Parathyroid adenoma (tissue), 2 donors: ENCODE results near the gene CNTN1.

Source experiments
- H2AFZ ChIP-seq: fragments of 300-600 bp; sonication (generic); one replicate; pipeline ENCODE4 v1.7.0; 2017; ENCODE audit warnings: antibody characterized with exemption, mild to moderate bottlenecking
- H3K27ac ChIP-seq: fragments of 300-600 bp; sonication (generic); one replicate; pipeline ENCODE4 v1.7.0; 2017
- H3K27me3 ChIP-seq: fragments of 300-600 bp; sonication (generic); one replicate; pipeline ENCODE4 v1.7.0; 2017; ENCODE audit warnings: low read length; ENCODE audit not compliant: control insufficient read depth, insufficient read depth
- H3K36me3 ChIP-seq: fragments of 300-600 bp; sonication (generic); one replicate; pipeline ENCODE4 v1.7.0; 2017; ENCODE audit warnings: low read length; ENCODE audit not compliant: control insufficient read depth, insufficient read depth
- H3K4me1 ChIP-seq: fragments of 300-600 bp; sonication (generic); one replicate; pipeline ENCODE4 v1.7.0; 2017; ENCODE audit warnings: control low read depth
- H3K4me2 ChIP-seq: fragments of 300-600 bp; sonication (generic); one replicate; pipeline ENCODE4 v1.7.0; 2017; ENCODE audit warnings: low read length
- H3K4me3 ChIP-seq: fragments of 300-600 bp; sonication (generic); one replicate; pipeline ENCODE4 v1.7.0; 2017; ENCODE audit warnings: low read depth, low read length
- H3K79me2 ChIP-seq: fragments of 300-600 bp; sonication (generic); one replicate; pipeline ENCODE4 v1.7.0; 2017; ENCODE audit warnings: control low read depth
- H3K9ac ChIP-seq: fragments of 300-600 bp; sonication (generic); one replicate; pipeline ENCODE4 v1.7.0; 2017; ENCODE audit warnings: mild to moderate bottlenecking
- H3K9me3 ChIP-seq: fragments of 300-600 bp; sonication (generic); one replicate; pipeline ENCODE4 v1.7.0; 2017; ENCODE audit warnings: low read length; ENCODE audit not compliant: control insufficient read depth
- CTCF ChIP-seq: fragments of 300-600 bp; sonication (generic); IDR thresholded peaks from one replicate; pipeline ENCODE4 v1.7.0; 2017; ENCODE audit warnings: antibody characterized with exemption, mild to moderate bottlenecking
- donor health status: primary hyperparathyroidism.

The CNTN1 gene

DNA sequence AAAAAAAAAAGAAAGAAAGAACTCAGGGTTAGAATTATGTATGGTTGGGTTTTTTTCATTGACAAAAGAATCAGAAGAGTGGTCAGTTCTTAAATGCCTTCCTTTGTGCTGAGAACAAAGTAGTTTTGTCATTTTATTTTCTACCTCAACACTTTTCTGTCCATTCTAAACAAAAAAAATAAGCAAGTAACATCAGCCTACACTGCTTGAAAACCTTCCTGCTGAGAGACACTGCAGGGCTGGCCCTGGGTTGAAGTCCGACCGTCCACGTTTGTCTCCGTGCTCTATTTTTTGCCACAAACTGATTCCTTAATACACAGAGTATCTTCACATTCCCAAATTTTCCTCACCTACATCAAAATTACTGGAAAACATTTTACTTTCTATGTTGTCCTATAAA is 284.3 kb downstream of the CNTN1 start:
- H2AFZ ChIP-seq: no peak overlapping the region
- no peak overlapping the region for H3K27ac ChIP-seq
- TF ChIP-seq CTCF: no peak
- H3K4me3 ChIP-seq: no peak overlapping the region
- H3K27me3 ChIP-seq: no peaks in the 10 kb centered on the region
- no peaks in the 10 kb centered on the region for H3K36me3 ChIP-seq
- H3K9ac ChIP-seq: no peak overlapping the region
- H3K4me1 ChIP-seq: no peaks in the 10 kb centered on the region
- H3K4me2 ChIP-seq: no peak overlapping the region
- no peaks in the 10 kb centered on the region for H3K79me2 ChIP-seq
- H3K9me3 ChIP-seq: no peaks in the 10 kb centered on the region

GRCh38 chr12:40980427-40980961 is 288.3 kb downstream of the CNTN1 start:
- H3K4me2 ChIP-seq: no peak overlapping the region
- no peaks in the 10 kb centered on the region for H3K9me3 ChIP-seq

GRCh38 chr12:40986001-40986400 is 293.8 kb downstream of the CNTN1 start:
- H3K36me3 ChIP-seq: no peaks in the 10 kb centered on the region
- H3K4me2 ChIP-seq: no peak overlapping the region
- no peaks in the 10 kb centered on the region for H3K9me3 ChIP-seq
- no peak overlapping the region for H2AFZ ChIP-seq
- H3K4me3 ChIP-seq: no peak overlapping the region
- H3K79me2 ChIP-seq: no peaks in the 10 kb centered on the region
- no peaks in the 10 kb centered on the region for H3K4me1 ChIP-seq
- H3K27me3 ChIP-seq: no peaks in the 10 kb centered on the region
- H3K9ac ChIP-seq: no peak overlapping the region
- no peak overlapping the region for H3K27ac ChIP-seq
- no peak for TF ChIP-seq CTCF

More at GRCh38 chr12:40980427-40980961, 288.3 kb downstream of the CNTN1 start:
- no peaks in the 10 kb centered on the region for H3K79me2 ChIP-seq
- H3K27ac ChIP-seq: no peak overlapping the region
- no peak overlapping the region for H3K9ac ChIP-seq
- no peaks in the 10 kb centered on the region for H3K27me3 ChIP-seq
- no peak overlapping the region for H2AFZ ChIP-seq
- TF ChIP-seq CTCF: no peak
- H3K4me1 ChIP-seq: no peaks in the 10 kb centered on the region
- H3K36me3 ChIP-seq: no peaks in the 10 kb centered on the region
- H3K4me3 ChIP-seq: no peak overlapping the region

DNA sequence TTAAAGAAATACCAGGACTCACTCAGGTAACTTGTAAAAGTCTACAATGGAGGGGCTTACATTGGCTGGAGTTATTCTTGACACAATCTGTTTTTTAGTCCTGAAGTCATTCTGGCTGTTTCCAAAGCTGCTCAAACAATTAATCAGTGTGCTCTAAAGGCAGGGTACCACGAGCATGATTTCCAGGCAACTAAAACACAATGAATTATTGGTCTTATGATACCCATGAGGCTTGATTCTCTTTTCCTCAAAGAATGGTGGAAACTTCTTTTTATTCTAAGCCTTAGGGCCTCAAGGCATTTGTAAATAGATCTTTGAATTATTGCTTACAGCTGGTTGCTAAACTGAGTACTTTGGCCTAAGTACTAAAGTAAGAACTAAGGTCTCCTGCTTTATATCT is 296.1 kb downstream of the CNTN1 start:
- Histone ChIP-seq H3K27me3 (no peaks in the 10 kb centered on the region), H3K4me1 (no peaks in the 10 kb centered on the region), H3K36me3 (no peaks in the 10 kb centered on the region), H3K4me2 (no peak overlapping the region), H3K27ac (no peak overlapping the region), H3K79me2 (no peaks in the 10 kb centered on the region), H2AFZ (no peak overlapping the region), H3K9ac (no peak overlapping the region), H3K4me3 (no peak overlapping the region), H3K9me3 (no peaks in the 10 kb centered on the region)
- TF ChIP-seq CTCF: no peak

GRCh38 chr12:40988824-40989223 is 296.6 kb downstream of the CNTN1 start:
- Histone ChIP-seq H3K27ac (no peak overlapping the region), H2AFZ (no peak overlapping the region), H3K27me3 (no peaks in the 10 kb centered on the region), H3K36me3 (no peaks in the 10 kb centered on the region), H3K9ac (no peak overlapping the region), H3K4me1 (no peaks in the 10 kb centered on the region), H3K4me2 (no peak overlapping the region), H3K9me3 (no peaks in the 10 kb centered on the region), H3K4me3 (no peak overlapping the region), H3K79me2 (no peaks in the 10 kb centered on the region)
- no peak for TF ChIP-seq CTCF
